ENCODE results near the gene LRRFIP1. TPM values are rescaled to one million over a fixed set of nuclear protein-coding genes. Genes with fewer than 3 reads are reported as not detected.

Gene LRRFIP1
- polyA plus RNA-seq, 1 donor (not counting 4 experiments of a cell fraction or from before 2014, with no cell fraction given), result 115 TPM

DNA sequence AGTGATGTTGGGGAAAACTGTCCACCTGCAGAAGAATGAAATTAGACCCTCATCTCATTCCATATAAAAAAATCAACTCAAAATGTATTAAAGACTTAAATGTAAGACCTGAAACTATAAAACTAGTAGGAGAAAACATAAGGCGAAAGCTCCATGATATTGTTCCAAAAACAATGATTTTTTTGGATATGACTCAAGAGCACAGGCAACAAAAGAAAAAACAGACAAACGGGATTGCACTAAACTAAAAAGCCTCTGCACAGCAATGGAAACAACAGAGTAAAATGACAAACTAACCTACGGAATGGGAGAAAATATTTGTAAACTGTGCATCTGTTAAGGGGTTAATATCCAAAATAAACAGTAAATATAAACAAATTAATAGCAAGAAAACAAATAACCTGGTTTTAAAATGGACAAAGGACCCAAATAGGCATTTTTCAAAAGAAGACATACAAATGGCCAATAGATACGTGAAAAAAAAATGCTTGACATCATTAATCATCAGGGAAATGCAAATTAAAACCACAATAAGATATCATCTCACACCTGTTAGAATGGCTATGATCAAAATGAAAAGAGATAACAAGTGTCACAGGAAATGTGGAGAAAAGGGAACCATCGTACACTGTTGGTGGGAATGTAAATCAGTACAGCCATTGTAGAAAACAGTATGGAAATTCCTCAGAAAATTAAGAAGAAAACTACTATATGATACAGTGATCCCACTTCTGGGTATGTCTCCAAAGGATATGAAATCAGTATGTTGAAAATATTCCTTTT is 26.6 kb downstream of the LRRFIP1 start:
- H3K4me3 ChIP-seq (ENCODE audit: control insufficient read depth in 2 of 3, extremely low read depth in 1 of 3, insufficient read depth in 2 of 3, low read depth in 1 of 3, low read length in 3 of 3), result no peak overlapping the region
- H3K79me2 ChIP-seq (ENCODE audit: control insufficient read depth, insufficient read depth, low read length), result no peaks in the 10 kb centered on the region
- no peaks in the 10 kb centered on the region for H3K4me1 ChIP-seq (ENCODE audit: control insufficient read depth, extremely low read depth, insufficient read depth, low read length)
- H3K4me2 ChIP-seq (ENCODE audit: control insufficient read depth, extremely low read depth, insufficient read depth, low read depth, low read length), result no peak overlapping the region
- no peak overlapping the region for H2AFZ ChIP-seq (ENCODE audit: control insufficient read depth, low read length)
- no peaks in the 10 kb centered on the region for H3K36me3 ChIP-seq (ENCODE audit: control insufficient read depth in 2 of 2, extremely low read depth in 1 of 2, insufficient read depth in 2 of 2, low read length in 2 of 2)
- no peak overlapping the region for H3K9ac ChIP-seq (ENCODE audit: control insufficient read depth, extremely low read depth, insufficient read depth, low read length)
- DNase-seq (ENCODE audit: low read depth, low spot score), result no peak
- no peak overlapping the region for H3K27ac ChIP-seq (ENCODE audit: control insufficient read depth, insufficient read depth, low read length)
- TF ChIP-seq CTCF (optimal IDR thresholded peaks at IDR 0.05 in 1 of 3, IDR thresholded peaks at IDR 0.05 in 1 of 3, conservative IDR thresholded peaks at IDR 0.05 in 1 of 3; ENCODE audit: extremely low read depth in 1 of 3, insufficient read depth in 2 of 3, low read length in 3 of 3) (no peak), EZH2 (IDR thresholded peaks at IDR 0.05; ENCODE audit: low read length) (no peak)
- no peaks in the 10 kb centered on the region for H3K9me1 ChIP-seq (ENCODE audit: control insufficient read depth, extremely low read depth, insufficient read depth, low read length)
- dilution Hi-C loops (cut with MboI; ENCODE audit: extremely low pct_ligation_motif_present, low sequenced_read_pairs), result no loop called here
- H3K27me3 ChIP-seq (ENCODE audit: control insufficient read depth, extremely low read depth, insufficient read depth, low read length), result peaks cover 18% of the 10 kb centered on the region
- no peaks in the 10 kb centered on the region for H4K20me1 ChIP-seq (ENCODE audit: control insufficient read depth, extremely low read depth, insufficient read depth, low read length)
- no peak for FAIRE-seq
- no peaks in the 10 kb centered on the region for H3K9me3 ChIP-seq (ENCODE audit: control insufficient read depth, low read depth, low read length)

GRCh38 chr2:237657063-237657462 is 29.7 kb downstream of the LRRFIP1 start:
- dilution Hi-C loops (cut with MboI; ENCODE audit: extremely low pct_ligation_motif_present, low sequenced_read_pairs), result no loop called here
- no peak for FAIRE-seq
- H3K79me2 ChIP-seq (ENCODE audit: control insufficient read depth, insufficient read depth, low read length), result no peaks in the 10 kb centered on the region

More at GRCh38 chr2:237657063-237657462, 29.7 kb downstream of the LRRFIP1 start:
- H3K4me1 ChIP-seq (ENCODE audit: control insufficient read depth, extremely low read depth, insufficient read depth, low read length), result peaks cover 1% of the 10 kb centered on the region
- no peaks in the 10 kb centered on the region for H3K36me3 ChIP-seq (ENCODE audit: control insufficient read depth in 2 of 2, extremely low read depth in 1 of 2, insufficient read depth in 2 of 2, low read length in 2 of 2)
- no peak overlapping the region for H3K4me3 ChIP-seq (ENCODE audit: control insufficient read depth in 2 of 3, extremely low read depth in 1 of 3, insufficient read depth in 2 of 3, low read depth in 1 of 3, low read length in 3 of 3)
- DNase-seq (ENCODE audit: low read depth, low spot score), result no peak
- no peak overlapping the region for H3K27ac ChIP-seq (ENCODE audit: control insufficient read depth, insufficient read depth, low read length)
- H2AFZ ChIP-seq (ENCODE audit: control insufficient read depth, low read length), result no peak overlapping the region
- peaks cover 9% of the 10 kb centered on the region for H3K27me3 ChIP-seq (ENCODE audit: control insufficient read depth, extremely low read depth, insufficient read depth, low read length)
- H4K20me1 ChIP-seq (ENCODE audit: control insufficient read depth, extremely low read depth, insufficient read depth, low read length), result no peaks in the 10 kb centered on the region
- TF ChIP-seq EZH2 (IDR thresholded peaks at IDR 0.05; ENCODE audit: low read length), result no peak
- TF ChIP-seq CTCF (optimal IDR thresholded peaks at IDR 0.05 in 1 of 3, IDR thresholded peaks at IDR 0.05 in 1 of 3, conservative IDR thresholded peaks at IDR 0.05 in 1 of 3; ENCODE audit: extremely low read depth in 1 of 3, insufficient read depth in 2 of 3, low read length in 3 of 3), result no peak
- H3K9me3 ChIP-seq (ENCODE audit: control insufficient read depth, low read depth, low read length), result no peaks in the 10 kb centered on the region
- H3K4me2 ChIP-seq (ENCODE audit: control insufficient read depth, extremely low read depth, insufficient read depth, low read depth, low read length), result no peak overlapping the region
- H3K9ac ChIP-seq (ENCODE audit: control insufficient read depth, extremely low read depth, insufficient read depth, low read length), result no peak overlapping the region
- no peaks in the 10 kb centered on the region for H3K9me1 ChIP-seq (ENCODE audit: control insufficient read depth, extremely low read depth, insufficient read depth, low read length)
